K562 (cell line): ENCODE measurements around the gene PLEK2. TPM values are rescaled to one million over a fixed set of nuclear protein-coding genes. Genes with fewer than 3 reads are reported as not detected.

Experiments used
- BCOR ChIP-seq: fragments of 450-650 bp; IDR thresholded peaks from 2 replicates; pipeline ENCODE4 v1.6.1; 2016
- CBX5 ChIP-seq: IDR thresholded peaks from 2 replicates; pipeline ENCODE4 v1.6.1; 2014; ENCODE audit warnings: low read depth, borderline replicate concordance
- CXXC5 ChIP-seq: fragments of 250-450 bp; sonication (Bioruptor Pico); IDR thresholded peaks from 2 replicates; pipeline ENCODE4 v1.8.0; 2022; ENCODE audit warnings: inconsistent platforms, mild to moderate bottlenecking, moderate library complexity
- GATAD2B ChIP-seq: fragments of 450-650 bp; IDR thresholded peaks from 2 replicates; pipeline ENCODE4 v1.6.1; 2017; ENCODE audit warnings: mild to moderate bottlenecking, borderline replicate concordance
- ILF3 ChIP-seq: fragments of 450-650 bp; IDR thresholded peaks from 2 replicates; pipeline ENCODE4 v1.6.1; 2018; ENCODE audit warnings: antibody characterized with exemption, mild to moderate bottlenecking, moderate library complexity, borderline replicate concordance
- KLF6 ChIP-seq: fragments of 250-450 bp; sonication (Bioruptor Pico); IDR thresholded peaks from 2 replicates; pipeline ENCODE4 v1.4.0; 2020; ENCODE audit warnings: mild to moderate bottlenecking, moderate library complexity, borderline replicate concordance
- MTF1 ChIP-seq: fragments of 250-450 bp; sonication (Bioruptor Pico); IDR thresholded peaks from 2 replicates; pipeline ENCODE4 v1.9.0; 2021; ENCODE audit warnings: moderate library complexity, mild to moderate bottlenecking, inconsistent platforms, borderline replicate concordance
- PHB2 ChIP-seq: fragments of 450-650 bp; IDR thresholded peaks from 2 replicates; pipeline ENCODE4 v1.6.1; 2017; ENCODE audit warnings: low read depth
- SAFB2 ChIP-seq: fragments of 200-400 bp; formaldehyde crosslinking; IDR thresholded peaks from 2 replicates; pipeline ENCODE4 v1.6.1; 2018; ENCODE audit warnings: borderline replicate concordance, low read length, low read depth, moderate library complexity; ENCODE audit not compliant: severe bottlenecking
- SIN3A ChIP-seq, 2 experiments: fragments of 150-350 bp in 1 of 2; IDR thresholded peaks; 2 replicates each; pipeline ENCODE4 v1.6.1; 2011 to 2016; ENCODE audit warnings: borderline replicate concordance in 2 of 2, low read depth in 2 of 2, low read length in 2 of 2, mild to moderate bottlenecking in 2 of 2, moderate library complexity in 2 of 2; ENCODE audit not compliant: control insufficient read depth in 1 of 2
- TCF7 ChIP-seq: sonication (generic); IDR thresholded peaks from 2 replicates; pipeline ENCODE4 v1.6.1; 2016; ENCODE audit warnings: antibody characterized with exemption, borderline replicate concordance
- XRCC4 ChIP-seq: IDR thresholded peaks from one replicate; pipeline ENCODE4 v1.6.1; 2011; ENCODE audit not compliant: insufficient read depth, insufficient read length; ENCODE audit errors: extremely low read depth
- ZSCAN32 ChIP-seq: fragments of 450-650 bp; formaldehyde crosslinking; IDR thresholded peaks from 2 replicates; pipeline ENCODE4 v1.4.0; 2020; ENCODE audit warnings: mild to moderate bottlenecking, moderate library complexity
- polyA plus RNA-seq, 8 experiments: library from polyadenylated mRNA; depleted of rRNA in 4 of 8; stranded (reverse) in 5 of 8; unstranded in 3 of 8; fragments of >200 nt; fragmentation: Nextera tagmentation in 2 of 8; fragmentation: Illumina TruSeq in 1 of 8; extraction: Ambion mirVana in 2 of 8; extraction: Trizol in 1 of 8; gene quantifications; 2 replicates each; pipeline versions ENCODE4 v1.2.1 to v1.2.3, GENCODE V29; 2011 to 2014; ENCODE audit warnings: inconsistent platforms in 1 of 8, missing spikeins in 1 of 8
- total RNA-seq, 7 experiments: library from RNA; depleted of rRNA in 6 of 7; stranded (reverse); fragments of >200 nt in 6 of 7; fragmentation: Illumina TruSeq in 2 of 7; extraction: Trizol in 2 of 7; gene quantifications; 2 replicates each; pipeline versions ENCODE4 v1.2.1 to v1.2.3, GENCODE V29; 2011 to 2021; ENCODE audit warnings: low replicate concordance in 1 of 7
- TF ChIP-seq, protein P1 (sequence below), 3 experiments: IDR thresholded peaks in 2 of 3; conservative IDR thresholded peaks in 1 of 3; 2 replicates each; pipeline ENCODE4 v1.5.1; 2011 to 2012; ENCODE audit warnings: low read length in 3 of 3, mild to moderate bottlenecking in 3 of 3, control low read depth in 2 of 3, improper control_type of control experiment in 1 of 3, inconsistent platforms in 1 of 3, low read depth in 1 of 3, mixed read lengths in 1 of 3, moderate library complexity in 1 of 3; ENCODE audit not compliant: insufficient read depth in 2 of 3
- TF ChIP-seq, protein P2 (sequence below), 2 experiments: fragments of 450-650 bp; IDR thresholded peaks; 2 replicates each; pipeline ENCODE4 v1.6.1; 2016; ENCODE audit warnings: mild to moderate bottlenecking in 2 of 2, borderline replicate concordance in 1 of 2, low read depth in 1 of 2, moderate library complexity in 1 of 2

The PLEK2 gene
- total and polyA plus RNA-seq, 9 of the 15 experiments (the other 6 are each of a cell fraction or from before 2014, with no cell fraction given) = not detected

DNA sequence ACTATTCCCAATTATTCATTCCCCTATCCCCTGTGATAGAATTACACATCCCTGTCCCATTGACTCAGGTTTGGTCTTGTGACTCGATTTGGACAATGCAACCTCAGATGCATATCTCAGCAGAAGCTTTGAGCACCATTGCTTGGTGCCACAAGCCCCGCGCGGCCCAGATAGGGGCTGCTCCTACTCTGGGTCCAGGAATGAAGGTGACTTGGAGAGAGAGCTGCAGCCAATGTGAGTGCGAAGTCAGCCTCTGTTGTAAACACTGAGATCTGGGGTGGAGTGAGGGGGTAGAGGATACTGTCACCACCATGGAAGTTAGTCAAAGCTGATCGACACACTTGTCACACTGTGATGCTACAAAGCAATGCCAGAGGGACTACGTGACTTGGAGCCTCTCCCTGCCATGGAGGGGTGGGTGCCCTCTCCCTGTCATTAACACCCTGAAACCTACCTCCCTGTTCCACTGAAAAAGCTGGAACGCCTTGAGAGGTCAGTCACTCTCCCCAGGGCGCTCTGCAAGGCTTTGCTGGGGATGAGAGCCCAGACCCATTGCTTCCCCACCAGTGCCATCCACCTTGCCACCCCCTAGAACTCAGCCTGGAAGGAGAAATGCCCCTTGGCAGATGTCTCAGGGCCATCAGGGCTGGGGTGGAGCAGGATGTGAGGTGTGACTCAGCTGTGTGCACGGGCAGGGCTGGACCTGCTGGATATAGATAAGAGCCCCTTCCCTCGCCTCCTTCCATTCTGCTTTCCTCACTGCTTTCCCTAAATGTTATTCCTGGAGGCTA lies 6.6 kb upstream of the PLEK2 start (continued):
- TF ChIP-seq, protein P1, sequence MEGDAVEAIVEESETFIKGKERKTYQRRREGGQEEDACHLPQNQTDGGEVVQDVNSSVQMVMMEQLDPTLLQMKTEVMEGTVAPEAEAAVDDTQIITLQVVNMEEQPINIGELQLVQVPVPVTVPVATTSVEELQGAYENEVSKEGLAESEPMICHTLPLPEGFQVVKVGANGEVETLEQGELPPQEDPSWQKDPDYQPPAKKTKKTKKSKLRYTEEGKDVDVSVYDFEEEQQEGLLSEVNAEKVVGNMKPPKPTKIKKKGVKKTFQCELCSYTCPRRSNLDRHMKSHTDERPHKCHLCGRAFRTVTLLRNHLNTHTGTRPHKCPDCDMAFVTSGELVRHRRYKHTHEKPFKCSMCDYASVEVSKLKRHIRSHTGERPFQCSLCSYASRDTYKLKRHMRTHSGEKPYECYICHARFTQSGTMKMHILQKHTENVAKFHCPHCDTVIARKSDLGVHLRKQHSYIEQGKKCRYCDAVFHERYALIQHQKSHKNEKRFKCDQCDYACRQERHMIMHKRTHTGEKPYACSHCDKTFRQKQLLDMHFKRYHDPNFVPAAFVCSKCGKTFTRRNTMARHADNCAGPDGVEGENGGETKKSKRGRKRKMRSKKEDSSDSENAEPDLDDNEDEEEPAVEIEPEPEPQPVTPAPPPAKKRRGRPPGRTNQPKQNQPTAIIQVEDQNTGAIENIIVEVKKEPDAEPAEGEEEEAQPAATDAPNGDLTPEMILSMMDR (IDR thresholded peaks at IDR 0.05 in 2 of 3, conservative IDR thresholded peaks at IDR 0.05 in 1 of 3; ENCODE audit: insufficient read depth in 2 of 3, low read depth in 1 of 3, low read length in 3 of 3) = no peak
- no peak for TF ChIP-seq BCOR
- no peak for TF ChIP-seq TCF7
- TF ChIP-seq, protein P2, sequence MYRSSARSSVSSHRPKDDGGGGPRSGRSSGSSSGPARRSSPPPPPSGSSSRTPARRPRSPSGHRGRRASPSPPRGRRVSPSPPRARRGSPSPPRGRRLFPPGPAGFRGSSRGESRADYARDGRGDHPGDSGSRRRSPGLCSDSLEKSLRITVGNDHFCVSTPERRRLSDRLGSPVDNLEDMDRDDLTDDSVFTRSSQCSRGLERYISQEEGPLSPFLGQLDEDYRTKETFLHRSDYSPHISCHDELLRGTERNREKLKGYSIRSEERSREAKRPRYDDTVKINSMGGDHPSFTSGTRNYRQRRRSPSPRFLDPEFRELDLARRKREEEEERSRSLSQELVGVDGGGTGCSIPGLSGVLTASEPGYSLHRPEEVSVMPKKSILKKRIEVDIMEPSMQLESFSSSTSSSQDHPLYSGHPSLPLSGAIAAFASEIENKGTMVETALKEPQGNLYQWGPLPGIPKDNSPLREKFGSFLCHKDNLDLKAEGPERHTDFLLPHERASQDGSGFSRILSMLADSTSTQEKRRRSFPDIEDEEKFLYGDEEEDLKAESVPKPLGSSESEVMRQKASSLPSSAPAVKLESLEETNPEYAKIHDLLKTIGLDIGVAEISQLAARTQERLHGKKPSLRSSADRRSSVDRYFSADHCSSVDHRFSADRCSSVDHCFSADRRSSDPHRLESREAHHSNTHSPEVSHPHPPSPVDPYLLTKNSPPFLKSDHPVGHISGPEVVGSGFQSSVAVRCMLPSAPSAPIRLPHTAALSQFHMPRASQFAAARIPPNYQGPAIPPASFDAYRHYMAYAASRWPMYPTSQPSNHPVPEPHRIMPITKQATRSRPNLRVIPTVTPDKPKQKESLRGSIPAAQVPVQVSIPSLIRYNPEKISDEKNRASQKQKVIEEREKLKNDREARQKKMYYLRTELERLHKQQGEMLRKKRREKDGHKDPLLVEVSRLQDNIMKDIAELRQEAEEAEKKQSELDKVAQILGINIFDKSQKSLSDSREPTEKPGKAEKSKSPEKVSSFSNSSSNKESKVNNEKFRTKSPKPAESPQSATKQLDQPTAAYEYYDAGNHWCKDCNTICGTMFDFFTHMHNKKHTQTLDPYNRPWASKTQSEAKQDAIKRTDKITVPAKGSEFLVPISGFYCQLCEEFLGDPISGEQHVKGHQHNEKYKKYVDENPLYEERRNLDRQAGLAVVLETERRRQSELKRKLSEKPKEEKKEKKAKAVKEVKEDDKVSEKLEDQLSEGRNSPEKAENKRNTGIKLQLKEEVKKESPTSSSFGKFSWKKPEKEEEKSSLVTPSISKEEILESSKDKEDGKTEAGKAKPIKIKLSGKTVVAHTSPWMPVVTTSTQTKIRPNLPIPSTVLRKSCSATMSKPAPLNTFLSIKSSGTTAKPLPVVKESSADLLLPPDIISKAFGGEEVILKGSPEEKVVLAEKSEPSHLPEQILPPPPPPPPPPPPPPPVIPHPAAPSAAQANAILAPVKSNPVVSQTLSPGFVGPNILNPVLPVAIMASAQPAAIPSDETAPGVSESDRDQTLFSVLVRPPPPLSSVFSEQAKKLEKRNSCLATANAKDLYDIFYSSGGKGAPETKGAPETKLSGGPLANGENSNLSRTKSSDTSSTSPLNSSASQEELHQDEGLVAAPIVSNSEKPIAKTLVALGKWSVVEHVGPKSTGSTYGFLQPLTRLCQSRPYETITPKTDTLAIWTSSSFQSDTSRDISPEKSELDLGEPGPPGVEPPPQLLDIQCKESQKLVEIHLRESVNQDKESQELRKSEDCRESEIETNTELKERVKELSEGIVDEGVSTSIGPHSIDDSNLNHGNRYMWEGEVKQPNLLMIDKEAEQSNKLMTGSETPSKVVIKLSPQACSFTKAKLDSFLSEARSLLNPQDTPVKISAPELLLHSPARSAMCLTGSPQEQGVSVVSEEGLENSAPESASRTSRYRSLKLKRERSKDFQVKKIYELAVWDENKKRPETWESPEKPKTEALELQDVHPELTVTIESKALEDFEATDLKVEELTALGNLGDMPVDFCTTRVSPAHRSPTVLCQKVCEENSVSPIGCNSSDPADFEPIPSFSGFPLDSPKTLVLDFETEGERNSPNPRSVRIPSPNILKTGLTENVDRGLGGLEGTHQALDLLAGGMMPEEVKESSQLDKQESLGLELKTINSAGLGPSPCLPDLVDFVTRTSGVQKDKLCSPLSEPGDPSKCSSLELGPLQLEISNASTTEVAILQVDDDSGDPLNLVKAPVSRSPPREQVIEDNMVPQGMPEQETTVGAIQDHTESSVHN (IDR thresholded peaks at IDR 0.05; ENCODE audit: borderline replicate concordance in 1 of 2, low read depth in 1 of 2) = no peak
- TF ChIP-seq KLF6 (CRISPR knock-in tag) = no peak
- no peak for TF ChIP-seq XRCC4
- TF ChIP-seq ZSCAN32 (CRISPR knock-in tag) = no peak
- TF ChIP-seq GATAD2B = peak; percentile 82; the same call in 1 of the 2 replicates
- no peak for TF ChIP-seq MTF1 (CRISPR knock-in tag)
- TF ChIP-seq CXXC5 = peak; percentile 58
- no peak for TF ChIP-seq PHB2
- no peak for TF ChIP-seq SIN3A (IDR thresholded peaks at IDR 0.05; ENCODE audit: borderline replicate concordance in 2 of 2, control insufficient read depth in 1 of 2, low read depth in 2 of 2, low read length in 2 of 2)
- TF ChIP-seq CBX5 = no peak
- no peak for TF ChIP-seq ILF3
- TF ChIP-seq SAFB2 = no peak
